Sigmoid colon (tissue), 4 donors: ENCODE measurements around the gene DAB2IP.

ENCODE experiments used
- POLR2A ChIP-seq, 2 donors: fragments of 450-650 bp; IDR thresholded peaks; one replicate each; pipeline ENCODE4 v1.6.1; 2016; ENCODE audit warnings: antibody characterized with exemption in 2 of 2, mild to moderate bottlenecking in 2 of 2, moderate library complexity in 2 of 2
- POLR2AphosphoS5 ChIP-seq, 4 donors: sonication (generic); formaldehyde crosslinking; IDR thresholded peaks; one replicate each; pipeline ENCODE4 v1.6.1; 2017; ENCODE audit warnings: antibody characterized with exemption in 4 of 4

DNA sequence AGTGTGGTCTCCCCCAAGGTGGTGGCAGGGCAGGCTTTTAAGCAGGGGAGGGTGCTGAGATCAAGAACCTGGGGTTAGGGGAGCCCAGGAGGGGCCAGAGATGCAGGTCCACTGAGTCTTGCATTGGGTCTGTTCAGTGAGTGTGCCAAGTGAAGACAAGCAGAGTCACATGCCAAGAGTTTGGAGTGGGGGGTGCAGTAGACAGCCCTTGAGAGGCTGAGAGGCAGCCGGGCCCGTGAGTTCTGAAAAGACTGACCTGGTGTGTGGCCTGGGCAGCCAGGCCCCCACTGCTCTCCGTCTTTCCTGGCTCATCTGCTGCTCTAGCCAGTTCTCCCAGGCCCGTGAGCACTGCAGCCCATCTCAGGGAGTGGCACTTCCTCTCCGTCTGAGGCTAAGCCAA is 120.0 kb downstream of the DAB2IP start:
- no peak for TF ChIP-seq POLR2AphosphoS5 (IDR thresholded peaks at IDR 0.05)
- no peak for TF ChIP-seq POLR2A (IDR thresholded peaks at IDR 0.05)
